Liver (tissue), 9 donors: ENCODE results near the gene TNFAIP8. TPM values are rescaled to one million over a fixed set of nuclear protein-coding genes. Genes with fewer than 3 reads are reported as not detected.

Experiments
- DNase-seq: peaks from one replicate; pipeline ENCODE4 v3.0.0-alpha.2; 2017; ENCODE audit warnings: low spot score
- H3K27ac ChIP-seq, 2 donors: one replicate each; pipeline ENCODE4 v1.7.0; 2013; ENCODE audit warnings: inconsistent platforms in 2 of 2, low read length in 2 of 2, control low read depth in 1 of 2, low read depth in 1 of 2, mild to moderate bottlenecking in 1 of 2
- H3K27me3 ChIP-seq, 4 donors: one replicate each; pipeline versions ENCODE4 v1.6.1 to v1.7.0; 2013; ENCODE audit warnings: low read length in 3 of 4, inconsistent platforms in 1 of 4, mild to moderate bottlenecking in 1 of 4, moderate library complexity in 1 of 4; ENCODE audit not compliant: control insufficient read depth in 4 of 4, insufficient read depth in 4 of 4
- H3K36me3 ChIP-seq, 4 donors: one replicate each; pipeline versions ENCODE4 v1.6.1 to v1.7.0; 2013; ENCODE audit warnings: low read length in 3 of 4, mild to moderate bottlenecking in 3 of 4, low read depth in 1 of 4, moderate library complexity in 1 of 4; ENCODE audit not compliant: control insufficient read depth in 4 of 4, insufficient read depth in 3 of 4
- H3K4me1 ChIP-seq, 4 donors: one replicate each; pipeline versions ENCODE4 v1.6.1 to v1.7.0; 2013; ENCODE audit warnings: low read length in 3 of 4, mild to moderate bottlenecking in 3 of 4, moderate library complexity in 1 of 4; ENCODE audit not compliant: control insufficient read depth in 4 of 4, insufficient read depth in 4 of 4
- H3K4me3 ChIP-seq, 3 donors: one replicate each; pipeline versions ENCODE4 v1.6.1 to v1.7.0; 2013; ENCODE audit warnings: low read length in 3 of 3, control low read depth in 1 of 3, low read depth in 1 of 3, mild to moderate bottlenecking in 1 of 3
- H3K9ac ChIP-seq, 2 donors: one replicate each; pipeline ENCODE4 v1.7.0; 2013; ENCODE audit warnings: low read length in 2 of 2, mild to moderate bottlenecking in 2 of 2, moderate library complexity in 2 of 2, control low read depth in 1 of 2, low read depth in 1 of 2
- H3K9me3 ChIP-seq, 4 donors: one replicate each; pipeline versions ENCODE4 v1.6.1 to v1.7.0; 2013; ENCODE audit warnings: low read length in 3 of 4; ENCODE audit not compliant: control insufficient read depth in 4 of 4
- ATF3 ChIP-seq: IDR thresholded peaks from 2 replicates; pipeline ENCODE4 v1.6.1; 2016; ENCODE audit warnings: antibody characterized with exemption
- EGR1 ChIP-seq, 2 donors: IDR thresholded peaks; 2 replicates each; pipeline ENCODE4 v1.6.1; 2016 to 2018; ENCODE audit warnings: antibody characterized with exemption in 2 of 2, low read depth in 2 of 2
- FOXA1 ChIP-seq: IDR thresholded peaks from 2 replicates; pipeline ENCODE4 v1.6.1; 2016; ENCODE audit warnings: antibody characterized with exemption
- FOXA2 ChIP-seq: IDR thresholded peaks from 2 replicates; pipeline ENCODE4 v1.6.1; 2016; ENCODE audit warnings: antibody characterized with exemption
- HNF4A ChIP-seq, 2 donors: conservative IDR thresholded peaks; 2 replicates each; pipeline ENCODE4 v1.6.1; 2016; ENCODE audit warnings: antibody characterized with exemption in 2 of 2, mild to moderate bottlenecking in 2 of 2
- HNF4G ChIP-seq: IDR thresholded peaks from 2 replicates; pipeline ENCODE4 v1.6.1; 2016; ENCODE audit warnings: antibody characterized with exemption
- JUND ChIP-seq, 2 donors: IDR thresholded peaks; 2 replicates each; pipeline ENCODE4 v1.6.1; 2016; ENCODE audit warnings: antibody characterized with exemption in 2 of 2
- NR2F2 ChIP-seq: IDR thresholded peaks from 2 replicates; pipeline ENCODE4 v1.6.1; 2016; ENCODE audit warnings: antibody characterized with exemption
- RAD21 ChIP-seq, 2 donors: IDR thresholded peaks; 2 replicates each; pipeline ENCODE4 v1.6.1; 2016; ENCODE audit warnings: antibody characterized with exemption in 2 of 2, mild to moderate bottlenecking in 2 of 2
- REST ChIP-seq: IDR thresholded peaks from 2 replicates; pipeline ENCODE4 v1.6.1; 2016; ENCODE audit warnings: antibody characterized with exemption, mild to moderate bottlenecking
- RXRA ChIP-seq, 2 donors: IDR thresholded peaks; 2 replicates each; pipeline ENCODE4 v1.6.1; 2017 to 2018; ENCODE audit warnings: antibody characterized with exemption in 2 of 2, mild to moderate bottlenecking in 1 of 2
- SP1 ChIP-seq: IDR thresholded peaks from 2 replicates; pipeline ENCODE4 v1.6.1; 2018; ENCODE audit warnings: antibody characterized with exemption, mild to moderate bottlenecking
- TAF1 ChIP-seq: conservative IDR thresholded peaks from 2 replicates; pipeline ENCODE4 v1.6.1; 2016; ENCODE audit warnings: antibody characterized with exemption, mild to moderate bottlenecking
- YY1 ChIP-seq: IDR thresholded peaks from 2 replicates; pipeline ENCODE4 v1.6.1; 2016; ENCODE audit warnings: antibody characterized with exemption, mild to moderate bottlenecking
- ZBTB33 ChIP-seq: IDR thresholded peaks from 2 replicates; pipeline ENCODE4 v1.6.1; 2016; ENCODE audit warnings: antibody characterized with exemption
- WGBS: extraction: QIAGEN DNeasy Blood & Tissue Kit; methylation state at CpG from one replicate; pipeline ENCODE4 v1.1.7; 2013; 5-methylcytosine and 5-hydroxymethylcytosine counted together
- polyA plus RNA-seq, 2 donors: library from polyadenylated mRNA; stranded (reverse) in 1 of 2; unstranded in 1 of 2; fragments of 200-250 nt in 1 of 2; fragments of >200 nt in 1 of 2; fragmentation: Nextera tagmentation in 1 of 2; extraction: Ambion mirVana in 1 of 2; gene quantifications; one replicate each; pipeline versions ENCODE4 v1.2.1 to v1.2.3, GENCODE V29; 2013 to 2015
- total RNA-seq, 2 donors: library from RNA; depleted of rRNA; stranded (reverse); fragments of >200 nt; gene quantifications; one replicate each; pipeline ENCODE4 v1.2.3, GENCODE V29; 2014
- TF ChIP-seq, protein P1 (sequence below): fragments of 150-350 bp; IDR thresholded peaks from 2 replicates; pipeline ENCODE4 v1.5.1; 2017; ENCODE audit warnings: improper control_type of control experiment, low read depth, low read length; ENCODE audit not compliant: missing input control
- donor health status: healthy.
- donor health status: healthy.
- donor health status: healthy.
- donor health status: healthy.
- donor health status: healthy.

TNFAIP8 gene
- total and polyA plus RNA-seq, 4 donors, result 2.6 to 28.6 (median 4.4) TPM

GRCh38 chr5:119319890-119320289 lies 35.9 kb upstream of the TNFAIP8 start:
- H3K4me3 ChIP-seq, result no peak overlapping the region
- no peaks in the 10 kb centered on the region for H3K27me3 ChIP-seq
- no peaks in the 10 kb centered on the region for H3K36me3 ChIP-seq
- no peaks in the 10 kb centered on the region for H3K9me3 ChIP-seq
- no peak overlapping the region for H3K27ac ChIP-seq
- DNase-seq, result no peak
- peaks cover 0 to 4% (median 0%) of the 10 kb centered on the region in 4 donors for H3K4me1 ChIP-seq
- 97% methylated on average over 5 of the region's 5 CpGs for WGBS
- H3K9ac ChIP-seq, result no peak overlapping the region
- TF ChIP-seq YY1 (no peak), FOXA1 (no peak)

DNA sequence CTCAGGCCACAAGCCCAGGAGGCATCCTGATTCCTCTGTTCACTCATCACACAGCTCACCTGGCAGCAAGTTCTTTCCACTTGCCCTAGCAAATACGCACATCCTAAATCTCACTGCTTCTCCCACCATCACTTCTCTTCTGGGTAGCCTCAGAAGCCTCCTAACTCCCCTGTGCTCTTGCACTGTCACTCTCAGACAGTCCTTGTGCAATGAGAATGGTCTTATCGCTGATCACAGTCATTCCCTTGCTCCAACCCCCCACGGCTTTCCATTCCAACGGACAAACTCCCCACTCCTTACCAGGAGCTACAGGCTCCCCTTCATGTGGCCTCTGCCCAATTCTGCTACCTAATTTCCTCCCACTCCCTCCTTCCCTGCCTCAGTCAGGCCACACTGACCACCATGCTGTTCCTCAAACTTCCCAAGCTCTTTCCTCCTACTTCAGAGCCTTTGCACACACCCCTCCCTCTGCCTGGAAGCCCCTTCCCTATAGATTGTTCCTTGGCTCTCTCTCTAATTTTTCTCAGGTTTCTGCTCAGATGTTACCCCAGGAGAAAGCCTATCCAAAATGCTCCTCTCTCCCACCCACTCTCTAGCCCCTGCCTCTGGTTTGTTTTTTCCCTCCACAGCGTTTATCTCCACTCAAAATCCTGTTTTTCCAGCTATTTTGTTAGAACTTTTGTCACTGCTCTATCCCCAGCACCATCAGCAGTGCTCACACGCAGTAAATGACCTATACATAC lies 34.1 kb upstream of the TNFAIP8 start:
- Histone ChIP-seq H3K9ac (no peak overlapping the region), H3K4me3 (no peak overlapping the region), H3K4me1 (no peaks in the 10 kb centered on the region), H3K36me3 (no peaks in the 10 kb centered on the region), H3K27ac (no peak overlapping the region), H3K27me3 (no peaks in the 10 kb centered on the region), H3K9me3 (no peaks in the 10 kb centered on the region)
- DNase-seq, result no peak
- TF ChIP-seq ZBTB33, result no peak
- TF ChIP-seq RAD21 (IDR thresholded peaks at IDR 0.05), result no peak
- no peak for TF ChIP-seq NR2F2
- TF ChIP-seq TAF1, result no peak
- TF ChIP-seq ATF3, result no peak
- WGBS, result 90% methylated on average over 6 of the region's 6 CpGs

DNA sequence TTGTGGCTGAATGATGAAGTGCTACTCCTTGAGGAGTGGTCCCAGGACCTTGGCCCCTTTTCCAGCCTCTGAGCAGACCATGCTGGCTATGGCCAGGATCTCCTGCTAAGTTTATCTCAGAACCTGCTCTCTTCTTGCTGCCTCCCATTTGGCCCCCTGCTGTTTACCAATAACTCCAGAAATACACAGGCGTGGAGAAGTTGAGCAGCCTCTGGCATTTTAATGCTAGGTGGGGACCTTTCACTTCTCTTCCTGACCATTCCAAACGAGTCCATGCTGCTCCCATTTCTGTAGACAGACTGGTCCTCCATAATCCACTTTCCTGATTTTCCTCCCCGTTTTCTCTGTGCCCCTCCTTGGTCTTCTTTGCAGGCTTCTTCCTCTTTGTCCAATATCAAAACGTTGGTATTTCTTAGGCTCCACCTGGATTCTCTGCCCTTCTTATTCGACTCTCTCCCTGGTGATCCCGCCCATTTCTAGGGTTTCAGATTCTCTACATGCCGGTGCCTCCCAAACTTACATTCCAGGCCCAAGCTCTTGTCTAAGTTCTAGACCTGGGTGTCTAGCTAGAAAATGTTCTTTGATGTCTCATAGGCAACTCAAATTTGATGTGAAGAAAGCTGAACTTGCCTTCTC lies 33.4 kb upstream of the TNFAIP8 start:
- DNase-seq, result no peak
- Histone ChIP-seq H3K9me3 (no peaks in the 10 kb centered on the region), H3K4me1 (no peaks in the 10 kb centered on the region), H3K9ac (no peak overlapping the region), H3K27ac (no peak overlapping the region), H3K27me3 (no peaks in the 10 kb centered on the region), H3K36me3 (no peaks in the 10 kb centered on the region), H3K4me3 (no peak overlapping the region)
- WGBS, result 88% methylated on average over 7 of the region's 7 CpGs
- no peak for TF ChIP-seq REST
- TF ChIP-seq RXRA (IDR thresholded peaks at IDR 0.05), result no peak
- no peak for TF ChIP-seq SP1
- TF ChIP-seq TAF1, result no peak
- no peak for TF ChIP-seq HNF4A (conservative IDR thresholded peaks at IDR 0.05)
- no peak for TF ChIP-seq EGR1 (IDR thresholded peaks at IDR 0.05; ENCODE audit: low read depth in 2 of 2)
- TF ChIP-seq ZBTB33, result no peak
- TF ChIP-seq, protein P1, sequence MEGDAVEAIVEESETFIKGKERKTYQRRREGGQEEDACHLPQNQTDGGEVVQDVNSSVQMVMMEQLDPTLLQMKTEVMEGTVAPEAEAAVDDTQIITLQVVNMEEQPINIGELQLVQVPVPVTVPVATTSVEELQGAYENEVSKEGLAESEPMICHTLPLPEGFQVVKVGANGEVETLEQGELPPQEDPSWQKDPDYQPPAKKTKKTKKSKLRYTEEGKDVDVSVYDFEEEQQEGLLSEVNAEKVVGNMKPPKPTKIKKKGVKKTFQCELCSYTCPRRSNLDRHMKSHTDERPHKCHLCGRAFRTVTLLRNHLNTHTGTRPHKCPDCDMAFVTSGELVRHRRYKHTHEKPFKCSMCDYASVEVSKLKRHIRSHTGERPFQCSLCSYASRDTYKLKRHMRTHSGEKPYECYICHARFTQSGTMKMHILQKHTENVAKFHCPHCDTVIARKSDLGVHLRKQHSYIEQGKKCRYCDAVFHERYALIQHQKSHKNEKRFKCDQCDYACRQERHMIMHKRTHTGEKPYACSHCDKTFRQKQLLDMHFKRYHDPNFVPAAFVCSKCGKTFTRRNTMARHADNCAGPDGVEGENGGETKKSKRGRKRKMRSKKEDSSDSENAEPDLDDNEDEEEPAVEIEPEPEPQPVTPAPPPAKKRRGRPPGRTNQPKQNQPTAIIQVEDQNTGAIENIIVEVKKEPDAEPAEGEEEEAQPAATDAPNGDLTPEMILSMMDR, result no peak
- no peak for TF ChIP-seq FOXA1
- TF ChIP-seq FOXA2, result no peak
- no peak for TF ChIP-seq JUND (IDR thresholded peaks at IDR 0.05)
- no peak for TF ChIP-seq NR2F2
- no peak for TF ChIP-seq HNF4G
- TF ChIP-seq ATF3, result no peak
- TF ChIP-seq YY1, result no peak
